ENCODE results near the gene SIKE1.
A peak's percentile ranks its signal among the peaks of the same experiment; 100 is the strongest.
"Not testable (repeated sequence)": the region's sequence is repeated elsewhere in the genome, so short reads cannot be mapped to it uniquely, and the experiment has no call there.

The SIKE1 gene

GRCh38 chr1:114780344-114781226 is at the start of gene SIKE1:
Gene SIKE1 (minus strand): TSS chr1:114780685. CDS start chr1:114780607, 78 bp downstream.
- peak within 1 kb of the TSS; percentile 79 for H3K4me3 ChIP-seq (ENCODE audit: low read depth, low read length)
- TF ChIP-seq CTCF (IDR thresholded peaks at IDR 0.05; ENCODE audit: low read depth, low read length, missing control alignments) = no peak

GRCh38 chr1:114830075-114830474 is 49.6 kb upstream of the SIKE1 start:
- not testable (repeated sequence) for DNase-seq (ENCODE audit: low read depth); H3K4me3 ChIP-seq (ENCODE audit: low read depth, low read length)

More at GRCh38 chr1:114780344-114781226, at the start of gene SIKE1:
- DNase-seq (ENCODE audit: low read depth) = peak; percentile 94

GRCh38 chr1:114828251-114828650 is 47.8 kb upstream of the SIKE1 start:
- no peak for TF ChIP-seq CTCF (IDR thresholded peaks at IDR 0.05; ENCODE audit: low read depth, low read length, missing control alignments)
- H3K4me3 ChIP-seq (ENCODE audit: low read depth, low read length) = no peak overlapping the region
- DNase-seq (ENCODE audit: low read depth) = no peak

GRCh38 chr1:114821978-114822377 is 41.5 kb upstream of the SIKE1 start:
- TF ChIP-seq CTCF (IDR thresholded peaks at IDR 0.05; ENCODE audit: low read depth, low read length, missing control alignments) = no peak
- no peak for DNase-seq (ENCODE audit: low read depth)
- no peak overlapping the region for H3K4me3 ChIP-seq (ENCODE audit: low read depth, low read length)

- no peak for TF ChIP-seq CTCF (IDR thresholded peaks at IDR 0.05; ENCODE audit: low read depth, low read length, missing control alignments)
- no peak overlapping the region for H3K4me3 ChIP-seq (ENCODE audit: low read depth, low read length)
- no peak for DNase-seq (ENCODE audit: low read depth)
These were observed 39.9 kb upstream of the SIKE1 start for GRCh38 chr1:114820392-114820791.

- TF ChIP-seq CTCF (IDR thresholded peaks at IDR 0.05; ENCODE audit: low read depth, low read length, missing control alignments) = no peak
- no peak overlapping the region for H3K4me3 ChIP-seq (ENCODE audit: low read depth, low read length)
- DNase-seq (ENCODE audit: low read depth) = no peak
These were observed 39.4 kb upstream of the SIKE1 start for GRCh38 chr1:114819869-114820268.

GRCh38 chr1:114804449-114804848 is 24.0 kb upstream of the SIKE1 start:
- DNase-seq (ENCODE audit: low read depth); H3K4me3 ChIP-seq (ENCODE audit: low read depth, low read length): not testable (repeated sequence)

- no peak for DNase-seq (ENCODE audit: low read depth)
- TF ChIP-seq CTCF (IDR thresholded peaks at IDR 0.05; ENCODE audit: low read depth, low read length, missing control alignments) = no peak
These were observed 22.5 kb upstream of the SIKE1 start for GRCh38 chr1:114803001-114803400.

More at GRCh38 chr1:114803001-114803400, 22.5 kb upstream of the SIKE1 start:
- H3K4me3 ChIP-seq (ENCODE audit: low read depth, low read length) = no peak overlapping the region

All from GM12864 (cell line).